Peyer's patch (tissue), 4 donors: ENCODE data around the gene BMS1. TPM values are rescaled to one million over a fixed set of nuclear protein-coding genes. Genes with fewer than 3 reads are reported as not detected.
"Not testable (repeated sequence)": the region's sequence is repeated elsewhere in the genome, so short reads cannot be mapped to it uniquely, and the experiment has no call there.

ENCODE experiments used
- DNase-seq, 3 donors: peaks; one replicate each; pipeline ENCODE4 v3.0.0-alpha.2; 2017 to 2019
- H3K27ac ChIP-seq, 4 donors: fragments of 200-600 bp; sonication (generic); one replicate each; pipeline ENCODE4 v1.5.1; 2016 to 2019
- H3K27me3 ChIP-seq, 2 donors: fragments of 200-600 bp; sonication (generic); one replicate each; pipeline ENCODE4 v1.5.1; 2019
- H3K36me3 ChIP-seq, 3 donors: fragments of 200-600 bp; sonication (generic); one replicate each; pipeline ENCODE4 v1.5.1; 2016 to 2019
- H3K4me1 ChIP-seq, 4 donors: fragments of 200-600 bp; sonication (generic); one replicate each; pipeline ENCODE4 v1.5.1; 2016 to 2019
- H3K4me3 ChIP-seq, 4 donors: fragments of 200-600 bp; sonication (generic); 1 replicate in 3 of 4; 2 replicates in 1 of 4; pipeline ENCODE4 v1.5.1; 2016 to 2019; ENCODE audit warnings: mild to moderate bottlenecking in 1 of 4
- H3K9me3 ChIP-seq, 4 donors: fragments of 200-600 bp; sonication (generic); one replicate each; pipeline ENCODE4 v1.5.1; 2016 to 2019; ENCODE audit warnings: mild to moderate bottlenecking in 1 of 4
- POLR2A ChIP-seq, 2 donors: fragments of 450-650 bp; IDR thresholded peaks; one replicate each; pipeline ENCODE4 v1.5.1; 2017; ENCODE audit warnings: antibody characterized with exemption in 2 of 2, mild to moderate bottlenecking in 2 of 2, moderate library complexity in 2 of 2
- total RNA-seq, 4 donors: library from RNA; depleted of rRNA; stranded (reverse); fragments of >200 nt; gene quantifications; one replicate each; pipeline ENCODE4 v1.1.0, GENCODE V29; 2016
- TF ChIP-seq, protein P1 (sequence below), 6 experiments: fragments of 450-650 bp in 4 of 6; fragments of 200-600 bp in 2 of 6; sonication (generic) in 1 of 6; IDR thresholded peaks; one replicate each; pipeline ENCODE4 v1.5.1; 2017 to 2019; ENCODE audit warnings: antibody characterized with exemption in 6 of 6, mild to moderate bottlenecking in 3 of 6, moderate library complexity in 1 of 6

The BMS1 gene
- total RNA-seq, 4 donors from 2014 or later: 9.6 to 23.9 (median 11.6) TPM

DNA sequence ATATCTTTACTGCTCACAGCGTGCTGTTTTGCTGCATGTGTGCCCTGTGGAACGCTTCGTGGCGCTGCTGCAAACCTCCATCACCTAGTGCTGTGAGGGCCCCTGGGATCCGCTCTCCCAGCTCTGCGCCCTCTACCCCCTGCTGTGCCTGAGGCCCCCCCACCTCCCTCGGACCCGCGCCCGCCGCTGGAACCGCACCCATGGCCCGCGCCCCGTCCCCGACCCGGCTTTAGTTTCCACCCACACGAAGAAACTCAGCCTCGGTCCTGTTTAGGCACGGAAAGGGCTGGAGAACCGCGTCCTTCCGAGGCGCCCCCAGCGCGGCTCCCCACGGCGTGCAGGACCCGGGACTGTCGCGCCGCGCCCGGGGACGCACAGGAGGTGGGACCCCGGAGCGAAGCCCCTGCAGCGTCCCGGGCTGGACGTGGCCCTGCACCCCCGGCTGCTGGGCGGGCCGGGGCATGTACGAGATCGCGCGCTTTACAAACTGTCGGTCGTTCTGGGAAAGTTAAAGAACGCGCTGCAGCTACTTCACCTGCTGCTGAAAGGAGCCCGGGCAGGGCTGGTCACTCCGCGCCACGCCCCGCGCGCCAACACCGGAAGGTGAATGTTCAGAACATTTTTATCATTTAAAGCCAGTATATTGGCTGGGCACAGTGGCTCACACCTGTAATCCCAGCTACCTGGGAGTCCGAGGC lies 54.3 kb downstream of the BMS1 start:
- H3K27ac ChIP-seq: no peak overlapping the region
- DNase-seq: no peak
- H3K27me3 ChIP-seq: no peaks in the 10 kb centered on the region
- peak overlapping the region in 2 of 4 donors; percentile 36 to 40 for H3K4me3 ChIP-seq
- TF ChIP-seq, protein P1, sequence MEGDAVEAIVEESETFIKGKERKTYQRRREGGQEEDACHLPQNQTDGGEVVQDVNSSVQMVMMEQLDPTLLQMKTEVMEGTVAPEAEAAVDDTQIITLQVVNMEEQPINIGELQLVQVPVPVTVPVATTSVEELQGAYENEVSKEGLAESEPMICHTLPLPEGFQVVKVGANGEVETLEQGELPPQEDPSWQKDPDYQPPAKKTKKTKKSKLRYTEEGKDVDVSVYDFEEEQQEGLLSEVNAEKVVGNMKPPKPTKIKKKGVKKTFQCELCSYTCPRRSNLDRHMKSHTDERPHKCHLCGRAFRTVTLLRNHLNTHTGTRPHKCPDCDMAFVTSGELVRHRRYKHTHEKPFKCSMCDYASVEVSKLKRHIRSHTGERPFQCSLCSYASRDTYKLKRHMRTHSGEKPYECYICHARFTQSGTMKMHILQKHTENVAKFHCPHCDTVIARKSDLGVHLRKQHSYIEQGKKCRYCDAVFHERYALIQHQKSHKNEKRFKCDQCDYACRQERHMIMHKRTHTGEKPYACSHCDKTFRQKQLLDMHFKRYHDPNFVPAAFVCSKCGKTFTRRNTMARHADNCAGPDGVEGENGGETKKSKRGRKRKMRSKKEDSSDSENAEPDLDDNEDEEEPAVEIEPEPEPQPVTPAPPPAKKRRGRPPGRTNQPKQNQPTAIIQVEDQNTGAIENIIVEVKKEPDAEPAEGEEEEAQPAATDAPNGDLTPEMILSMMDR (IDR thresholded peaks at IDR 0.05): no peak
- no peak for TF ChIP-seq POLR2A (IDR thresholded peaks at IDR 0.05)
- peaks cover 0 to 7% (median 0%) of the 10 kb centered on the region in 3 donors for H3K36me3 ChIP-seq
- no peaks in the 10 kb centered on the region for H3K9me3 ChIP-seq
- peaks cover 0 to 7% (median 0%) of the 10 kb centered on the region in 4 donors for H3K4me1 ChIP-seq

DNA sequence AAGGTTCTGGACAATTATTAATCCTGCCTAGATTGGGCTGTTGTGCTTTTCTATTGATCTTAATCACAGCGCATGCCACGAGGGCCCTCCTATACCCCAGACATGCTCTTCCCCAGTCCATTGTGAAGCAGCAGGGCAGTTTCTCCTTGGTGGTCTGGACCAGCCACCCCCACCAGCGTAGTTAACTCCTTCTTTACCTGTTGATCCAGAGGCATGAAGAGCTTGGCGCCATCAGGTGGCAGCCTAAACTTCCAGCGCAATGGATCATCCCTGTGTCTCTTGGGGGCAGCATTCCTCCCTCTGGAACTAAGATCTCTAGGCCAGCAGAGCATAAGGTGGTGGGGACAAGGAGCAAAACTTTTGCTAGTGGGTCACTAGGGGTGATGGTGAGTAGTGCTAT lies 62.2 kb downstream of the BMS1 start:
- H3K27ac ChIP-seq, H3K4me1 ChIP-seq, H3K9me3 ChIP-seq, H3K36me3 ChIP-seq, H3K4me3 ChIP-seq, DNase-seq, H3K27me3 ChIP-seq: not testable (repeated sequence)

DNA sequence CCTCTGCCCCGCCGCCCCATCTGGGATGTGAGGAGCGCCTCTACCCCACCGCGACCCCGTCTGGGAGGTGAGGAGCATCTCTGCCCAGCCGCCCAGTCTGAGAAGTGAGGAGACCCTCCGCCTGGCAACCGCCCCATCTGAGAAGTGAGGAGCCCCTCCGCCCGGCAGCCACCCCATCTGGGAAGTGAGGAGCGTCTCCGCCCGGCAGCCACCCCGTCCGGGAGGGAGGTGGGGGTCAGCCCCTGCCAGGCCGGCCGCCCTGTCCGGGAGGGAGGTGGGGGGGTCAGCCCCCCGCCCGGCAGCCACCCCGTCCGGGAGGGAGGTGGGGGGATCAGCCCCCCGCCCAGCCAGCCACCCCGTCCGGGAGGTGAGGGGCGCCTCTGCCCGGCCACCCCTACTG lies 64.7 kb downstream of the BMS1 start:
- H3K4me3 ChIP-seq, H3K27me3 ChIP-seq, H3K4me1 ChIP-seq, H3K9me3 ChIP-seq, DNase-seq, H3K36me3 ChIP-seq, H3K27ac ChIP-seq: not testable (repeated sequence)

DNA sequence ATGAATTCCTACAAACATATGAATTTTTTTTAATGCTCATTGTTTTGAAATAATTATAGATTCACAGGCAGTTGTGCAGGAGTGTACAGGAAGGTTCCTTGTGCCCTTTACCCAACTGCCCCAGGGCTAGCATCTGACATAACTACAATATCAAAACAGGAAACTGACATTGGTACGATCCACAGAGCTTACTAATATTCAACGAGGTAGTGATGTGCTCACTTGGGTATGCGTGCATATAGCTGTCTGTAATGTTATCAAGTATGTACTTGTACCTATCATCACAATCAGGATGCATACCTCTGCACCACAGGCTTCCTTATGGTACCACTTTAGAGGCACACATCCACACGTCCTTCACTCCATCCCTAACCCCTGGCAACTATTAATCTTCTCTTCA lies 68.3 kb downstream of the BMS1 start:
- TF ChIP-seq POLR2A (IDR thresholded peaks at IDR 0.05): no peak
- TF ChIP-seq, protein P1 (IDR thresholded peaks at IDR 0.05): no peak
- H3K9me3 ChIP-seq: peaks cover 0 to 4% (median 0%) of the 10 kb centered on the region in 4 donors
- no peak overlapping the region for H3K4me3 ChIP-seq
- no peaks in the 10 kb centered on the region for H3K4me1 ChIP-seq
- H3K27me3 ChIP-seq: no peaks in the 10 kb centered on the region
- DNase-seq: no peak
- no peaks in the 10 kb centered on the region for H3K36me3 ChIP-seq
- no peak overlapping the region for H3K27ac ChIP-seq

DNA sequence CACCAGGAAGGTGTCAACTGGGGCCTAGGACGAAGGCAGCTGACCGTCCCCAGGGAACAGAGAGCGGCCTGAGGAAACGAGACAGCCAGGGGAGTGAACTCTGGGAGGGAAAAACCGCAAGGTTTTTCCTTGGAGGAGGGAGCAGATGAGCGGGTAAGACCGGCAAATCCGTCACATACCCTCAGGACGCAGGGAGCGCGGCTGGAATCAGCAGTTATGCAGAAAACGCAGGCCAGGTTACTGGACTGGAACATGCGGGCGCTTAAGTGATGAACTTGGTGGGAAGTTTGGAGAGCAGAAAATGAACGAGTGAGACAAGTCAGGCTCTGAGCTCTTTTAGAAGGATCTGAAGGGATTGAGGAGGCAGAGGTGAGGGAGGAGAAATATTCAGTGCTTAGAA lies 76.7 kb downstream of the BMS1 start:
- no peaks in the 10 kb centered on the region for H3K9me3 ChIP-seq
- no peak for DNase-seq
- no peaks in the 10 kb centered on the region for H3K36me3 ChIP-seq

DNA sequence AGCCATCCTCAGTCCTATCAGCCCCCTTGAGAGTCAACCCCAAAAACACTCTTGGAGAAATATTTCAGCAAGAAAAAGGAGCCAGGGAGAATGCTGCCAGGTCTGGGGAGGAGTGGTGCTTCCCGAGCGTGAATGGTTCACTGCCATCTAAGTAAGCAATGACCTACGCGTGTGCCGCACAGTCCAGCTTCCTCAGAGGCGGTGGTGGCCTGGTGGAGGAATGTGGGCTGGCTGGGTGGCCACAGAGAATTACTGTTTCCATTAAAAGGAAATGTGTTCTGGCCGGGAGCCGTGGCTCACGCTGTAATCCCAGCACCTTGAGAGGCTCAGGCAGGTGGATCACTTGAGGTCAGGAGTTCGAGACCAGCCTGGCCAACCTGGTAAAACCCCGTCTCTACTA lies 77.4 kb downstream of the BMS1 start:
- H3K9me3 ChIP-seq, H3K4me3 ChIP-seq, H3K4me1 ChIP-seq, H3K27ac ChIP-seq, H3K27me3 ChIP-seq, DNase-seq, H3K36me3 ChIP-seq: not testable (repeated sequence)

More for the DNA sequence above, 76.7 kb downstream of the BMS1 start:
- Histone ChIP-seq H3K27ac (no peak overlapping the region), H3K4me1 (no peaks in the 10 kb centered on the region), H3K27me3 (no peaks in the 10 kb centered on the region), H3K4me3 (no peak overlapping the region)
- TF ChIP-seq POLR2A (IDR thresholded peaks at IDR 0.05): no peak
- TF ChIP-seq, protein P1 (IDR thresholded peaks at IDR 0.05): no peak

DNA sequence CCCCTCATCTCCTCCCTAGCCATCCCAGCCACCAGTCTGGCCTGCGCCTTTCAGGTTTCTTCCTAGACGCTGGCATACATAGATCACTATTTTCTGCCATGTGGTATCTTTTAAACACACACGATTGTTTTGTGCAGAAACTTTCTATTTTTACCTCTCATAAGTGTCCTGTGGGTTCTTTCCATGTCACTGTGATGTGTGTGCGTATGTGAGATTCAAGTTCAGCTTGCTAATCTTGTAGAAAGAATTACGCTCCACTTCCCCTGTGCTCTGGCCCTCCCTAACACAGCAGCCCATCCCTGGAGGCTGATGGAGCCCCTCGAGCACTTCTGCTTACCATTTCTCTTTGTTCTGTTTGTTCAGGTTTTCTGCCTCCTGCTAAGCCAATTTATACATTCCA lies 80.2 kb downstream of the BMS1 start:
- DNase-seq, H3K4me3 ChIP-seq, H3K9me3 ChIP-seq, H3K27ac ChIP-seq, H3K27me3 ChIP-seq, H3K36me3 ChIP-seq: not testable (repeated sequence)
- H3K4me1 ChIP-seq: peaks cover 0 to 13% (median 3%) of the 10 kb centered on the region in 4 donors

DNA sequence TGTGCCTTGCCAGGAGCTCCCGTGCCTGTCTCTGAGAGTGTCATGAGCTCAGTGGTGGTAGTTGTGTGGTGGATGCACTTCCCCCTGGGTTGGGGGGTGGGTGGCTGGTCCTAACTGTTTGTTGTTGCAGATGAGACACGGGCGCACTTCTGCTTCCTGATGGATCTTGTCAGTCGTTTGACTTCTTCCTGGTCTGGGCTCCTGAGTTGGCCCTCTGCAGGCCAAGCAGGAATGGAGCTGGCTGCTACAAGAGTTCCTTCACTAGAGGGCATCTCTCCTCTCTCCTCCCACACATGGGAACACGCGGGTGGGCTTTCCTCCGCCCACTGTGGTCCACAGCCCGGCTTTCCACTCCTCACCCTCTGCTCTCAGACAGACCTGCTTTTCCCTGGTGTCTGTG lies 82.0 kb downstream of the BMS1 start:
- DNase-seq: no peak
- H3K4me3 ChIP-seq: no peak overlapping the region
- H3K36me3 ChIP-seq: no peaks in the 10 kb centered on the region
- no peak overlapping the region for H3K27ac ChIP-seq
- TF ChIP-seq POLR2A (IDR thresholded peaks at IDR 0.05): no peak
- TF ChIP-seq, protein P1 (IDR thresholded peaks at IDR 0.05): peak in 1 of 6 experiments; percentile 27
- peaks cover 0 to 7% of the 10 kb centered on the region in 2 donors for H3K27me3 ChIP-seq
- H3K4me1 ChIP-seq: peaks cover 0 to 13% (median 3%) of the 10 kb centered on the region in 4 donors
- no peaks in the 10 kb centered on the region for H3K9me3 ChIP-seq
